ENCODE data around the gene MORF4L1. TPM values are rescaled to one million over a fixed set of nuclear protein-coding genes. Genes with fewer than 3 reads are reported as not detected.

The MORF4L1 gene
- total RNA-seq, 1 experiment from 2014 or later = 382 TPM

- no peak for DNase-seq (ENCODE audit: low spot score)
These were observed 73.8 kb downstream of the MORF4L1 start for GRCh38 chr15:78946493-78946892.

- no peak for DNase-seq (ENCODE audit: low spot score)
These were observed 74.8 kb downstream of the MORF4L1 start for GRCh38 chr15:78947506-78947905.

Other genes starting within 250 kb of the MORF4L1 start
- not detected in 2 replicates for gene CHRNB4, start 231.7 kb upstream of the MORF4L1 start, total RNA-seq (2014; rRNA removed; shearing (Covaris generic))
- gene ADAMTS7, start 61.4 kb upstream of the MORF4L1 start, total RNA-seq (2014; rRNA removed; shearing (Covaris generic)) = 1.5 and 5.5 TPM in 2 replicates
- gene CTSH, start 72.2 kb downstream of the MORF4L1 start, total RNA-seq (2014; rRNA removed; shearing (Covaris generic)) = 39.9 and 40.5 TPM in 2 replicates
- 0.15 TPM in 1 of 2 replicates, not detected in the other for gene RASGRF1, start 217.9 kb downstream of the MORF4L1 start, total RNA-seq (2014; rRNA removed; shearing (Covaris generic))